Prostate gland (tissue), 2 donors: ENCODE data around the gene MAP1LC3B2.

Experiments
- CTCF ChIP-seq, 4 experiments: fragments of 200-600 bp in 2 of 4; fragments of 450-650 bp in 2 of 4; sonication (generic) in 2 of 4; IDR thresholded peaks; 1 replicate in 3 of 4; 2 replicates in 1 of 4; pipeline ENCODE4 v1.5.1; 2016 to 2019; ENCODE audit warnings: antibody characterized with exemption in 4 of 4, mild to moderate bottlenecking in 2 of 4, moderate library complexity in 2 of 4
- POLR2A ChIP-seq: fragments of 450-650 bp; IDR thresholded peaks from one replicate; pipeline ENCODE4 v1.6.1; 2016; ENCODE audit warnings: antibody characterized with exemption, mild to moderate bottlenecking

GRCh38 chr12:116590561-116590960, 31.4 kb downstream of the MAP1LC3B2 start:
- TF ChIP-seq POLR2A = no peak
- TF ChIP-seq CTCF (IDR thresholded peaks at IDR 0.05) = no peak
